Breast epithelium (tissue), 3 donors: ENCODE measurements around the gene NEK11.

ENCODE experiments used
- POLR2A ChIP-seq: fragments of 450-650 bp; IDR thresholded peaks from one replicate; pipeline ENCODE4 v1.6.1; 2016; ENCODE audit warnings: antibody characterized with exemption, mild to moderate bottlenecking, moderate library complexity
- POLR2AphosphoS5 ChIP-seq, 3 donors: sonication (generic); formaldehyde crosslinking; IDR thresholded peaks; one replicate each; pipeline ENCODE4 v1.6.1; 2017; ENCODE audit warnings: antibody characterized with exemption in 3 of 3
- TF ChIP-seq, protein P1 (sequence below), 3 donors: fragments of 450-650 bp; IDR thresholded peaks; one replicate each; pipeline ENCODE4 v1.5.1; 2016 to 2017; ENCODE audit warnings: antibody characterized with exemption in 3 of 3, mild to moderate bottlenecking in 3 of 3, moderate library complexity in 3 of 3

DNA sequence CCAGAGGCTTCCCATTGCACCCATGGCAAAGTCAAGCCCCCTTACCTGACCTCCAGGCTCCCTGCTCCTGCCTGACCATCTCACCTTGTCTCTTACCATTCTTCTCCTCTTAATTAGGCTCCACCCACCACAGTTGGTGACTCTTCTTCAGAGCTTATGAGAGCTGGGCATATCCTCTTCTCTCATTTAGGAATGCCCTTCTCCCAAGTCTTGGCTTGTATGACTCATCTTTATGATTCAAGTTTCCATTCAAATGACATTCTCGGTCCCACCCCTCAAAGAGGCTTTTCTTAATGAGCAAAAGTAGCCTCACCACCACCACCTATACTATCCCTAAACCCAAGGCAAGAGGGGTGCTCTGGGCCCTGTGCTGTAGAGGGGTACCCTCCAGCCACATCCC, 299.6 kb downstream of the NEK11 start:
- TF ChIP-seq POLR2AphosphoS5 (IDR thresholded peaks at IDR 0.05) = no peak
- TF ChIP-seq, protein P1, sequence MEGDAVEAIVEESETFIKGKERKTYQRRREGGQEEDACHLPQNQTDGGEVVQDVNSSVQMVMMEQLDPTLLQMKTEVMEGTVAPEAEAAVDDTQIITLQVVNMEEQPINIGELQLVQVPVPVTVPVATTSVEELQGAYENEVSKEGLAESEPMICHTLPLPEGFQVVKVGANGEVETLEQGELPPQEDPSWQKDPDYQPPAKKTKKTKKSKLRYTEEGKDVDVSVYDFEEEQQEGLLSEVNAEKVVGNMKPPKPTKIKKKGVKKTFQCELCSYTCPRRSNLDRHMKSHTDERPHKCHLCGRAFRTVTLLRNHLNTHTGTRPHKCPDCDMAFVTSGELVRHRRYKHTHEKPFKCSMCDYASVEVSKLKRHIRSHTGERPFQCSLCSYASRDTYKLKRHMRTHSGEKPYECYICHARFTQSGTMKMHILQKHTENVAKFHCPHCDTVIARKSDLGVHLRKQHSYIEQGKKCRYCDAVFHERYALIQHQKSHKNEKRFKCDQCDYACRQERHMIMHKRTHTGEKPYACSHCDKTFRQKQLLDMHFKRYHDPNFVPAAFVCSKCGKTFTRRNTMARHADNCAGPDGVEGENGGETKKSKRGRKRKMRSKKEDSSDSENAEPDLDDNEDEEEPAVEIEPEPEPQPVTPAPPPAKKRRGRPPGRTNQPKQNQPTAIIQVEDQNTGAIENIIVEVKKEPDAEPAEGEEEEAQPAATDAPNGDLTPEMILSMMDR (IDR thresholded peaks at IDR 0.05) = no peak
- no peak for TF ChIP-seq POLR2A
